ENCODE measurements around the gene SCRN3.
"Not testable (repeated sequence)": the region's sequence is repeated elsewhere in the genome, so short reads cannot be mapped to it uniquely, and the experiment has no call there.

The SCRN3 gene

DNA sequence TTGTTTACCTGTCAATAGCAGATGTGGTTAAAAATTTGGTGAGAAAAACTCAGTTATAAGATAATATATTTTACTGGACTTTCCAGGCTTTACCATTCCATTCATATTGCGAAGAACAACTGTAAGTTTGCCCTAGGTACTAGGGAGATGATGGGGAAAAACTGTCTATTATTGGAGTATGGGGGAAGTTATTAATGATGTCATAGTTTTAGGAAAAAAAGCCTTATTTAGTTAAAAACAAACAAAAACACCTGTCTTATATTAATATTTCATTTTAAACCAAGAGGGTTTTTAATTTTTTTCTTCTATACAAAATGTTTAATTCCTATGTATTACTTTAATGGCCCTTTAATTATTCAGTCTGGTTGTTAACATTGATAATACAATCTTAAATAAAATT, 42.5 kb upstream of the SCRN3 start:
- TF ChIP-seq GABPA (IDR thresholded peaks at IDR 0.05; ENCODE audit: low read depth), result no peak
- TF ChIP-seq SPI1 (IDR thresholded peaks at IDR 0.05; ENCODE audit: borderline replicate concordance, low read depth), result no peak
- TF ChIP-seq, protein P1, sequence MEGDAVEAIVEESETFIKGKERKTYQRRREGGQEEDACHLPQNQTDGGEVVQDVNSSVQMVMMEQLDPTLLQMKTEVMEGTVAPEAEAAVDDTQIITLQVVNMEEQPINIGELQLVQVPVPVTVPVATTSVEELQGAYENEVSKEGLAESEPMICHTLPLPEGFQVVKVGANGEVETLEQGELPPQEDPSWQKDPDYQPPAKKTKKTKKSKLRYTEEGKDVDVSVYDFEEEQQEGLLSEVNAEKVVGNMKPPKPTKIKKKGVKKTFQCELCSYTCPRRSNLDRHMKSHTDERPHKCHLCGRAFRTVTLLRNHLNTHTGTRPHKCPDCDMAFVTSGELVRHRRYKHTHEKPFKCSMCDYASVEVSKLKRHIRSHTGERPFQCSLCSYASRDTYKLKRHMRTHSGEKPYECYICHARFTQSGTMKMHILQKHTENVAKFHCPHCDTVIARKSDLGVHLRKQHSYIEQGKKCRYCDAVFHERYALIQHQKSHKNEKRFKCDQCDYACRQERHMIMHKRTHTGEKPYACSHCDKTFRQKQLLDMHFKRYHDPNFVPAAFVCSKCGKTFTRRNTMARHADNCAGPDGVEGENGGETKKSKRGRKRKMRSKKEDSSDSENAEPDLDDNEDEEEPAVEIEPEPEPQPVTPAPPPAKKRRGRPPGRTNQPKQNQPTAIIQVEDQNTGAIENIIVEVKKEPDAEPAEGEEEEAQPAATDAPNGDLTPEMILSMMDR (IDR thresholded peaks at IDR 0.05; ENCODE audit: insufficient read depth, low read length), result no peak
- TF ChIP-seq POLR2AphosphoS5 (IDR thresholded peaks at IDR 0.05; ENCODE audit: low read depth), result no peak
- no peak for TF ChIP-seq REST (IDR thresholded peaks at IDR 0.05; ENCODE audit: insufficient replicate concordance, low read depth)

DNA sequence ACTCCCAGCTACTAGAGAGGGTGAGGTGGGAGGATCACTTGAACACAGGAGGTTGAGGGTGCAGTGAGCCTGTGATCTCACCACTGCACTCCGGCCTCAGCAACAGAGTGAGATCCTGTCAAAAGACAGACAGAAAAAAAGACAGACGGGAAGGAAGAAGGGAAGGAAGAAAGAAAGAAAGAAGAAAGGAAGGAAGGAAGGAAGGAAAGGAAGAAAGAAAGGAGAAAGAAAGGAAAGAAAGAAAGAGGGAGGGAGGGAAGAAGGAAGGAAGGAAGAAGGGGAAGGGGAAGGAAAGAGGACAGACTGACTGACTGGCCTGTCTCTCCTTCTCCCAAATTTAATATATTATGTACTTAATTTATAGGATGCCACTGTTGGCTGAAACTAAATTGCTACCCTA, 39.2 kb upstream of the SCRN3 start:
- no peaks in the 10 kb centered on the region for H3K27me3 ChIP-seq (ENCODE audit: insufficient read depth, poor library complexity, severe bottlenecking)
- H3K4me3 ChIP-seq (replicated peaks; ENCODE audit: insufficient read depth, low read length), result no peak overlapping the region
- no peak for DNase-seq (ENCODE audit: low read depth in 1 of 2, low spot score in 1 of 2)
- no peak for TF ChIP-seq GABPA (IDR thresholded peaks at IDR 0.05; ENCODE audit: low read depth)
- no peak for TF ChIP-seq SPI1 (IDR thresholded peaks at IDR 0.05; ENCODE audit: borderline replicate concordance, low read depth)
- TF ChIP-seq REST (IDR thresholded peaks at IDR 0.05; ENCODE audit: insufficient replicate concordance, low read depth), result no peak
- TF ChIP-seq, protein P1 (IDR thresholded peaks at IDR 0.05; ENCODE audit: insufficient read depth, low read length), result no peak
- no peak for TF ChIP-seq POLR2AphosphoS5 (IDR thresholded peaks at IDR 0.05; ENCODE audit: low read depth)
- no peak overlapping the region for H3K27ac ChIP-seq (replicated peaks)

More for the DNA sequence above, 42.5 kb upstream of the SCRN3 start:
- H3K27ac ChIP-seq (replicated peaks), result no peak overlapping the region
- no peaks in the 10 kb centered on the region for H3K27me3 ChIP-seq (ENCODE audit: insufficient read depth, poor library complexity, severe bottlenecking)
- H3K4me3 ChIP-seq (replicated peaks; ENCODE audit: insufficient read depth, low read length), result no peak overlapping the region
- DNase-seq (ENCODE audit: low read depth in 1 of 2, low spot score in 1 of 2), result no peak

- H3K27me3 ChIP-seq (ENCODE audit: insufficient read depth, poor library complexity, severe bottlenecking); H3K27ac ChIP-seq (replicated peaks); H3K4me3 ChIP-seq (replicated peaks; ENCODE audit: insufficient read depth, low read length); DNase-seq (ENCODE audit: low read depth in 1 of 2, low spot score in 1 of 2): not testable (repeated sequence)
These were observed 35.9 kb upstream of the SCRN3 start for GRCh38 chr2:174359663-174360062.

DNA sequence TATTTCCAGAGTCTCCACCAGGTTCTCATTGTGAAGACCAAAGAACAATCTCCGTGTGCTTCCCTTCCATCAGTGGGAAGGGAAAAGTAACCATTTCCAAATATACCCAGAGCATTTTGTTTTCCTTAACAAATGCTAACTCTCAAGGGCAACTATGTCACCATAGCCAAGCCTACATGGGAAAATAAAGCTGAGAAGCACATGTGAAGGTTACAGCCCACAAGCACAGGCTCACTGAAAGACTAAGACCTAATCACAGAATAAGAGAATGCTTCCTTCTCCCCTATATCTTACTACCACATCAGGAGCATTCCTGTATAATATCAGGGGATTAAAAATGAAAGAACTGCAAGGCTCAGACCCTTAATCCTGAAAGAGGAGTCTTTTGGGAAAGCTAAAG, 32.6 kb upstream of the SCRN3 start:
- no peak overlapping the region for H3K27ac ChIP-seq (replicated peaks)
- no peak for TF ChIP-seq REST (IDR thresholded peaks at IDR 0.05; ENCODE audit: insufficient replicate concordance, low read depth)
- no peak for TF ChIP-seq SPI1 (IDR thresholded peaks at IDR 0.05; ENCODE audit: borderline replicate concordance, low read depth)
- TF ChIP-seq, protein P1 (IDR thresholded peaks at IDR 0.05; ENCODE audit: insufficient read depth, low read length), result no peak
- no peak for TF ChIP-seq GABPA (IDR thresholded peaks at IDR 0.05; ENCODE audit: low read depth)
- TF ChIP-seq POLR2AphosphoS5 (IDR thresholded peaks at IDR 0.05; ENCODE audit: low read depth), result no peak
- DNase-seq (ENCODE audit: low read depth in 1 of 2, low spot score in 1 of 2), result no peak
- no peaks in the 10 kb centered on the region for H3K27me3 ChIP-seq (ENCODE audit: insufficient read depth, poor library complexity, severe bottlenecking)
- no peak overlapping the region for H3K4me3 ChIP-seq (replicated peaks; ENCODE audit: insufficient read depth, low read length)

GRCh38 chr2:174363492-174364225, 31.9 kb upstream of the SCRN3 start:
- not testable (repeated sequence) for H3K27me3 ChIP-seq (ENCODE audit: insufficient read depth, poor library complexity, severe bottlenecking); H3K4me3 ChIP-seq (replicated peaks; ENCODE audit: insufficient read depth, low read length); H3K27ac ChIP-seq (replicated peaks); DNase-seq (ENCODE audit: low read depth in 1 of 2, low spot score in 1 of 2)

Measured in HL-60 (cell line).